ENCODE results near the gene CTSV.
"Not testable (repeated sequence)": the region's sequence is repeated elsewhere in the genome, so short reads cannot be mapped to it uniquely, and the experiment has no call there.

Gene CTSV

DNA sequence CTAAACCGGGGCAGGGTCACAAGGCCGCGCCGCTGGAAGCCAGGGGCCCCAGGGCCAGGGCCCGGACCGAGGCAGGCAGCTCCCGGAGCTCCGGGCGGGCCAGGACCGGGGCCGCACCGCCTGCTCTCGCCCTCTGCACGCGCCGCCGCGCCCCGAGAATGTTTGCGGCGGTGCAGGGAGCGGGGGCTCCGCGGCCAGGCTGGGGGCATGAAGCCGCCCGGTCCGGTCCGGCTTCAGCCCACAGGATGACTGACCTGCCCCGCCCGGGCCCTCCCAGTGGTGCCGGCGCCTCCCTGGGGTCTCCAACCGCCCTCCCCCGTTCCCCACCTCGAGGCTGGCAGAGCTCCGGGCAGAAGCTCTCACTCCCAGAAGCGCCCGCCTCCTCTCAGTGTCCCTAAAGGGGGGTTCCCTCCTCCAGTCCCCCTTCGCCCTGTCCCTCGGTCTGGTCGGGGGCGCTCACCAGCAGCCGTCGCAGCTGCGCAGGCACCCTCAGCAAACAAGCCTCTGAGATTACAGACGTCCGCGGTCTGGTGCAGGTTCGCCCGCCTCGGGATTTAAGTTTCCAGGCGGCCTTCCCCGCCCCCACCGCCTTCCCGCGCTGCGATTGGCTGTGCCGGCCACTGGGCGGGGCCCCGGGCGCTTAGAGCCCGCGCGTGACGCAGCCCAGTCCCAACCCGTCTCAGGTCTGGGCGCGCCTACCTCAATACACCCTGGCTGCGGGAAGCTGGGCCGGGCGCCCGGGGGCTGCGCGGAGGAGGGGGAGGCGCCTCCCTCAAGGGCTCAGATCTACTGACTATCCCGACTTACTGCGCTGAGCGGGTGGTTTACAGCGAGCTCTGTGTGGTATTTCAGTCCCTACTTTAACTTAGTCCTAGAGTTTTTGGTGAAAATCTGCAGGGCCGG is at the start of gene CTSV:
Gene CTSV (minus strand): TSS at position 532 of the 903 bp plus-strand sequence. CDS start 1,099 bp downstream, outside the sequence.
- intact Hi-C loops (cut with DNase I) = no loop called here
- peak; percentile 59 to 91 (median 81) for DNase-seq

DNA sequence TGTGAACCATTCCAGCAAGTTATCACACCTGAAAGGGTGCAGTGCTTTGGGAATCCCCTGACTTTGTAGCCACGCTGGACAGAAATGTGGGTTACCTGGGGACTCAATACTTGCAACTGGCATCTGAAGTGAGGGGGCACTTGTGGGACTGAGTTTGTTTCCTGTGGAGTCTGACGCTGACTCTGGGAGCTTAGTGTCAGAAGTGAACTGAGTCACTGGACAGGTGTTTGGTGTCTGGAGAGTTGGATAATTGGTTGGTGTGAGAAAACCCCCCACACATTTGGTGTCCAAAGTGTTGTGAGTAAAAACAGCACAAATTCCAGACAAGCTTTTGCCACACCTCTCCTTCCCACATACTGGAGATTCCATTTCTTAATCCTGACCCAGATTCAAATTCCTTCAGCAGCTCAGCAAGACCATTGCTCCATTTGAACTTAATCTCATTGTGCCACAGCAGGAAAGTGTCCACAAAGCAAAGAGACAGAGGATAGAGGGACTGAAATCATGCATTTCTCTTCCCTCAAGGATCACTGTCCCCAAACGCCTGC is 48.8 kb upstream of the CTSV start:
- intact Hi-C loops (cut with DNase I); DNase-seq: not testable (repeated sequence)

- DNase-seq; intact Hi-C loops (cut with DNase I): not testable (repeated sequence)
Measured at GRCh38 chr9:97084562-97084991, 45.6 kb upstream of the CTSV start.

- intact Hi-C loops (cut with DNase I) = no loop called here
- DNase-seq = no peak
Measured at GRCh38 chr9:97078362-97078761, 39.4 kb upstream of the CTSV start.

- DNase-seq = no peak
- intact Hi-C loops (cut with DNase I) = no loop called here
Measured at GRCh38 chr9:97077452-97078295, 38.7 kb upstream of the CTSV start.

GRCh38 chr9:97076731-97077451 is 37.9 kb upstream of the CTSV start:
- DNase-seq = peak in 1 of 42 donors; percentile 29
- intact Hi-C loops (cut with DNase I) = not testable (repeated sequence)

DNA sequence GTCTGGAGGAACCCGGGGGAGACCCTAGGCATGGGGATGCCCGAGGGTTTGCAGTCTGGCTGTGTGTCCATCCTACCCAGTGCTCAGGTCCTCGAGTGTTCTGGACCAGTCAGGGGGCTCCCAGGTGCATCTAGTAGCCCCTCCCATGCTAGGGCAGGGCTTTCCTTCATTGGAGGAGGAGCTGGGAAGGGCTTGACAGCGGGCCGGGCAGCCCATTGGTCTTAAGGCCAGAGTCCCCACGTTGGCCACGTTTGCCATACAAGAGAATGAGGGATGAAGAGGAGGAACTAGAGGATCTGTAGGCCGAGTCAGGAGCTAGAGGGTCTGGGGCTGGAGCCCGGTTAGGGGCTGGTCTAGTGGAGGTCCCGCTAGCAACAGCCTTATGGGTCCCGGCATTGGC is 37.3 kb upstream of the CTSV start:
- intact Hi-C loops (cut with DNase I) = no loop called here
- no peak for DNase-seq

DNA sequence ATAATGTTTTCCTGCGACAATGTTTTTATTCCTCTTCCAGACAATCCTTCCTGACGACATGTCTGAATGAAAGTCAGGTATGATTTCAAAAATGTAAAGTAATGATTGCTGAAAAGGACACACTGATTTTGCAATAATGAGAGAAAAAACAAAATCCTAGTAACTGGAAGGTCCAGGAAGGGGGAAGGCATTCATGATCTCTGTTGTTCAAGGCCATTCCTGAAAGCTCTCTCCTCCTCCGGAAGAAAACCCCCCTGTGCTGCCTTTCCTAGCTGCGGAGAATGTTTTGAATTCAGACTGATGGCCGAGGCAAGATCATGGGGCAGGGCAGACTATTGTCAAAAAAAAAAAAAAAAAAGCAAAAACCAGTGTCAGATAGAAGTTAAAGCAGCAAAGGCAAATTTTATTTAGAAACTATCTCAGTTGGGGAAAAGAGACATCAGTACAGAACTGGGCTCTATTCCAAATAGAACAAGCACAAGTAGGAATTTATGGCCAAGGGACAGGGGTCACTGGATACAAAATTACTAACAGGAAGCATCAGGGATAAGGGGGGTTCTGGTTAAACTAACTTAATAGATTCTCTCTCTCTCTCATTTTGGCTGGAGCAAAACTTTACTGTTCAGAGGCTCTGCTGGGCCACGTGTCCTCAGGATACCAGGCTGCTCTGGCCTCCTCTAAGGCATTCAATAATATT is 36.5 kb upstream of the CTSV start:
- no peak for DNase-seq

DNA sequence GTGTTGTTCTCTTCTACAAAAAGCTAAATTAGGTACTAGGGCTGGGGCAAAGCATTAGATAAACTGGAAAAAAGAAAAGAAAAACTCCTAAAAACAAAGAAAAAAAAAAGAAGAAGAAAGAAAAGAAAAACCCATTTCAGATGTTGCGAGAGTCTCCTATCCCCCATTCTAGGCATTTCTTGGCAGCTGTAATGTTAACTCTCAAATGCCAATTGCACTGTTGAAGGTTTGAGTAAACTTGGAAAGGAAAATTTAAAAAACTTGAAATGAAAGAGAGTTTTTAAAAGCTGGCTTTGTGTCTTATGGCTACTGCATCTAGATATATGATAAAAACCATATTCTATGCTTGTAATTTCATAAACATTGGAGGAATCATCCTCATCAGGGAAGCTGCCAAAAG is 34.6 kb upstream of the CTSV start:
- no peak for DNase-seq
- intact Hi-C loops (cut with DNase I) = no loop called here

More for the DNA sequence above, 36.5 kb upstream of the CTSV start:
- intact Hi-C loops (cut with DNase I) = no loop called here

GRCh38 chr9:97072285-97072776 is 33.4 kb upstream of the CTSV start:
- intact Hi-C loops (cut with DNase I) = no loop called here
- peak in 1 of 42 donors; percentile 33 for DNase-seq

DNA sequence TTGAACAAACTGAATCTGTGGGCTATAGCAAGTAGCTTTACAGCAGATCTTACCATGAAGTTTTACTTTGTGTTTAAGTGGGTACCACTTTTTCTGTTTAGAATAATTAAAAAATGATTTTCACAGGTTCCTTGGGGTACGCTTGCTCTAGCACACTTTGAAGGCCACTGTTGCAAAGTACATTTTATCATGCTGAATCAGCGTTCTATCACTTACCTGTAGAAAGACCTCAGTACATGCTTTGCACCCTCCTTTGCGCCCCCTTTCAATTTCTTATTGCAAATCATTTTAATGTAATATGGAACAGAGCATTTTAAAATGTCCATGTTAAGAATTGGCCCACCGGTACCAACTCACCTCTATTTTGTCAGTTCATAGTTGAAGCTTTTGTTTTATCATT is 31.4 kb upstream of the CTSV start:
- intact Hi-C loops (cut with DNase I) = not testable (repeated sequence)
- DNase-seq = peak in 1 of 42 donors; percentile 1

DNA sequence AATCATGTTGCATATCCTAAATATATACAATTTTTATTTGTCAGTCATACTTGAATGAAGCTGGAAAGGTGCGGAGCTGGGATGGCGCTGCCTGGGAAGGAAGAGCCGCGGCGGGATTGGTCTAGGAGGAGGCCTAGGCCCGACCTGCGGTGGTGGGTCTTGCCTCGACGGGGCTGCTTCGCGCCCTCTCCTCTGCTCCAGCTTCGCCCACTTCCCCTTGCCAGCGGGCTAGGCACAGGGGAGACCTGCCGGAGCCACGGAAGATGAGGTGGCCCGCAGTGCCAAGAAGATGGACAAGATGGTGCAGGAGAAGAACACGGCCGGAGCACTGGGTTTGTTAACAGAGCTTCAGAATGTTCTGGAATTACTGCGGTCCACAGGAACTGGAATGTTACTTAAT is 28.5 kb upstream of the CTSV start:
- DNase-seq = peak in 1 of 42 donors; percentile 31

GRCh38 chr9:97064176-97064575 is 25.2 kb upstream of the CTSV start:
- peak in 1 of 42 donors; percentile 1 for DNase-seq
- intact Hi-C loops (cut with DNase I) = no loop called here

More for the DNA sequence above, 28.5 kb upstream of the CTSV start:
- intact Hi-C loops (cut with DNase I) = no loop called here

DNA sequence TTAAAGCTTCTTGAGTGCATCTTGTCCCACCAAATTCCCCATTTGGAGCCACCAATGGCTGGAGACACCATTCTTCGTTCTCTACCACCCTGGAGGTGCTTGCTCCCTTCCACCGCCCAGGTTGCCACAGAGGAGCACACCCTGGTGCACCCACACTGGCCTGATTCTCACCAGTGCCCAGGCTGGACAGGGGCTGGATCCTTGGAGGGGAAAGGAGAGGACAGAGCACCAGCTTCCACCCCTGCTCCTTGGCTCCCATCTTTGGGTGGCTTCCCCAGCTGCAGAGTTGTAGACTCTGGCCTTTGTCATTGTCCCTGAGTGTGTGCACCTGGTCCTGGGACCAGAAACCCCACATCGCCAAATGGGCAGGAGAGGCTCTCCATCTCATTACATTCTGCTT is 21.9 kb upstream of the CTSV start:
- intact Hi-C loops (cut with DNase I) = no loop called here
- no peak for DNase-seq

- peak in 1 of 42 donors; percentile 25 for DNase-seq
- intact Hi-C loops (cut with DNase I) = no loop called here
Measured at GRCh38 chr9:97059626-97060025, 20.7 kb upstream of the CTSV start.

- intact Hi-C loops (cut with DNase I) = no loop called here
- DNase-seq = peak in 1 of 42 donors; percentile 9
Measured at GRCh38 chr9:97057651-97058050, 18.7 kb upstream of the CTSV start.

DNA sequence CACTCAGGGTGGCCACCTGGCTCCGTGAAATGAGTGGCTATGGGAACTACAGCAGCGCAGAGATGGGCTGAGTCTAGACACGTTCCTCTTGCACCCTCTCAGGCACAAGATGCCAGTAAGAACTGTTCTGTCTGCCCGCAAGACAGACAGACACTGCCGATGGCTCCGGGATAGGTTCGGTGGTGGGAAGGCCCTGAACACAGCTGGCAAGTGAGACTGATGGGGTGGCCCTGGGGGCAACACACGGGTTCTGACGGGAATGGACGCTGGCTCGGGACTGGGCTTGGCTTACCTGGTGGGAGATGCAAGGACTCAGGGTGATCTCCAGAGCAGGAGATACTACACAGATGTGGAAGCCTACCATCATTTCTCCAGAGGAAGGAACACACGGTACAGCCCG is 16.9 kb upstream of the CTSV start:
- intact Hi-C loops (cut with DNase I); DNase-seq: not testable (repeated sequence)

- no peak for DNase-seq
- intact Hi-C loops (cut with DNase I) = no loop called here
Measured at GRCh38 chr9:97053717-97054116, 14.8 kb upstream of the CTSV start.

Measured in head of caudate nucleus (tissue), 42 donors.